Thoracic aorta (tissue), 2 donors: ENCODE measurements around the gene SLC1A6. TPM values are rescaled to one million over a fixed set of nuclear protein-coding genes. Genes with fewer than 3 reads are reported as not detected.

Experiments
- ATAC-seq: fragments of 150-250 bp; one replicate; pipeline ENCODE4 v1.8.0; 2017; ENCODE audit warnings: low read depth; ENCODE audit not compliant: insufficient number of reproducible peaks, low FRiP score
- DNase-seq: peaks from one replicate; pipeline ENCODE4 v3.0.0-alpha.2; 2020; ENCODE audit warnings: low spot score
- H3K27ac ChIP-seq, 2 donors: fragments of 200-600 bp; sonication (generic); 1 replicate in 1 of 2; 2 replicates in 1 of 2; pipeline ENCODE4 v1.5.1; 2016; ENCODE audit warnings: mild to moderate bottlenecking in 2 of 2, moderate library complexity in 2 of 2
- H3K27me3 ChIP-seq: fragments of 200-600 bp; sonication (generic); replicated peaks from 2 replicates; pipeline ENCODE4 v1.6.0; 2016; ENCODE audit warnings: mild to moderate bottlenecking; ENCODE audit not compliant: insufficient read depth
- H3K36me3 ChIP-seq: fragments of 200-600 bp; sonication (generic); one replicate; pipeline ENCODE4 v1.5.1; 2016
- H3K4me1 ChIP-seq, 2 donors: fragments of 200-600 bp; sonication (generic); 1 replicate in 1 of 2; 2 replicates in 1 of 2; pipeline versions ENCODE4 v1.5.1 to v1.6.0; 2016; ENCODE audit warnings: low read depth in 2 of 2, mild to moderate bottlenecking in 1 of 2; ENCODE audit not compliant: control insufficient read depth in 1 of 2
- H3K4me3 ChIP-seq: fragments of 200-600 bp; sonication (generic); 2 replicates; pipeline ENCODE4 v1.5.1; 2016; ENCODE audit warnings: mild to moderate bottlenecking
- H3K9me3 ChIP-seq: fragments of 200-600 bp; sonication (generic); 2 replicates; pipeline ENCODE4 v1.5.1; 2016
- total RNA-seq, 2 donors: library from RNA; depleted of rRNA; stranded (reverse); fragments of >200 nt; gene quantifications; one replicate each; pipeline versions ENCODE4 v1.1.0 to v1.2.3, GENCODE V29; 2016
- TF ChIP-seq, protein P1 (sequence below): fragments of 200-600 bp; sonication (generic); IDR thresholded peaks from one replicate; pipeline ENCODE4 v1.5.1; 2019; ENCODE audit warnings: antibody characterized with exemption

The SLC1A6 gene
- total RNA-seq, 2 donors from 2014 or later: not detected

DNA sequence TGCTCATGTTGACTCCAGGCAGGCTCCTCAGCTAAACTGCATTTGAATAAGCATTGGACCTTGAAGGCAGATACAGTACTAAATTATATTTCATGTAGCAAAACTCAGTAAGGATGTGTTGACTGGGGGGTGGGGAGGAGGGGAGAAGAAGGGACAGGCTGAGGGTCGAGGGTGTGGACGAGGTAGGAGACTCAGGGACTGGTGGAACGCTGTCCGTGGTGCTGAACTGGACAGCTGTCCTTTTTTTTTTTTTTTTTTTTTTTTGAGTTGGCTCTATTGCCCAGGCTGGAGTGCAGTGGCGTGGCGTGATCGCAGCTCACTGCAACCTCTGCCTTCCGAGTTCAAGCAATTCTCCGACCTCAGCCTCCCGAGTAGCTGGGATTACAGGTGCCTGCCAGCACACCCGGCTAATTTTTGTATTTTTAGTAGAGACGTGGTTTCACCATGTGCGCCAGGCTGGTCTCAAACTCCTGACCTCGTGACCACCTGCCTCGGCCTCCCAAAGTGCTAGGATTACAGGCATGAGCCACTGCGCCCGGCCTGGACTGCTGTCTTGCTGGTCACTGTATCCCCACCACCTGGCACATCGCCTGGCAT, 36.4 kb upstream of the SLC1A6 start:
- Histone ChIP-seq H3K36me3 (no peaks in the 10 kb centered on the region), H3K27me3 (no peaks in the 10 kb centered on the region), H3K4me1 (no peaks in the 10 kb centered on the region), H3K27ac (no peak overlapping the region), H3K9me3 (no peaks in the 10 kb centered on the region), H3K4me3 (no peak overlapping the region)
- DNase-seq: no peak
- ATAC-seq: no peak
- TF ChIP-seq, protein P1, sequence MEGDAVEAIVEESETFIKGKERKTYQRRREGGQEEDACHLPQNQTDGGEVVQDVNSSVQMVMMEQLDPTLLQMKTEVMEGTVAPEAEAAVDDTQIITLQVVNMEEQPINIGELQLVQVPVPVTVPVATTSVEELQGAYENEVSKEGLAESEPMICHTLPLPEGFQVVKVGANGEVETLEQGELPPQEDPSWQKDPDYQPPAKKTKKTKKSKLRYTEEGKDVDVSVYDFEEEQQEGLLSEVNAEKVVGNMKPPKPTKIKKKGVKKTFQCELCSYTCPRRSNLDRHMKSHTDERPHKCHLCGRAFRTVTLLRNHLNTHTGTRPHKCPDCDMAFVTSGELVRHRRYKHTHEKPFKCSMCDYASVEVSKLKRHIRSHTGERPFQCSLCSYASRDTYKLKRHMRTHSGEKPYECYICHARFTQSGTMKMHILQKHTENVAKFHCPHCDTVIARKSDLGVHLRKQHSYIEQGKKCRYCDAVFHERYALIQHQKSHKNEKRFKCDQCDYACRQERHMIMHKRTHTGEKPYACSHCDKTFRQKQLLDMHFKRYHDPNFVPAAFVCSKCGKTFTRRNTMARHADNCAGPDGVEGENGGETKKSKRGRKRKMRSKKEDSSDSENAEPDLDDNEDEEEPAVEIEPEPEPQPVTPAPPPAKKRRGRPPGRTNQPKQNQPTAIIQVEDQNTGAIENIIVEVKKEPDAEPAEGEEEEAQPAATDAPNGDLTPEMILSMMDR: no peak

DNA sequence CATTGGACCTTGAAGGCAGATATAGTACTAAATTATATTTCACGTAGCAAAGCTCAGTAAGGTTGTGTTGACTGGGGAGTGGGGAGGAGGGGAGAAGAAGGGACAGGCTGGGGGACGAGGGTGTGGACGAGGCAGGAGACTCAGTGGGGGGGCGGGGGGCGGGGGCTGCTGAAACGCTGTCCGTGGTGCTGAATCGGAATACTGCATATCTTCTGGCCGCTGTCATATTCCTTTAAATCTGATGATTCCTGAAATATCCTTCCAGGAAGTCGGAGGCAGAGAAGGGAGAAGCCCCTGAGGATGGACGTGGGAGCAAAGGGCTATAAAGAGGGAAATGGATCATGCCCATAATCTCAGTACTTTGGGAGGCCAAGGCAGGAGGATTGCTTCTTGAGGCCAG, 34.9 kb upstream of the SLC1A6 start:
- no peak for DNase-seq
- H3K27ac ChIP-seq: no peak overlapping the region
- H3K9me3 ChIP-seq: no peaks in the 10 kb centered on the region
- TF ChIP-seq, protein P1: no peak
- H3K4me3 ChIP-seq: no peak overlapping the region
- no peaks in the 10 kb centered on the region for H3K36me3 ChIP-seq
- no peaks in the 10 kb centered on the region for H3K4me1 ChIP-seq
- no peaks in the 10 kb centered on the region for H3K27me3 ChIP-seq
- ATAC-seq: no peak

DNA sequence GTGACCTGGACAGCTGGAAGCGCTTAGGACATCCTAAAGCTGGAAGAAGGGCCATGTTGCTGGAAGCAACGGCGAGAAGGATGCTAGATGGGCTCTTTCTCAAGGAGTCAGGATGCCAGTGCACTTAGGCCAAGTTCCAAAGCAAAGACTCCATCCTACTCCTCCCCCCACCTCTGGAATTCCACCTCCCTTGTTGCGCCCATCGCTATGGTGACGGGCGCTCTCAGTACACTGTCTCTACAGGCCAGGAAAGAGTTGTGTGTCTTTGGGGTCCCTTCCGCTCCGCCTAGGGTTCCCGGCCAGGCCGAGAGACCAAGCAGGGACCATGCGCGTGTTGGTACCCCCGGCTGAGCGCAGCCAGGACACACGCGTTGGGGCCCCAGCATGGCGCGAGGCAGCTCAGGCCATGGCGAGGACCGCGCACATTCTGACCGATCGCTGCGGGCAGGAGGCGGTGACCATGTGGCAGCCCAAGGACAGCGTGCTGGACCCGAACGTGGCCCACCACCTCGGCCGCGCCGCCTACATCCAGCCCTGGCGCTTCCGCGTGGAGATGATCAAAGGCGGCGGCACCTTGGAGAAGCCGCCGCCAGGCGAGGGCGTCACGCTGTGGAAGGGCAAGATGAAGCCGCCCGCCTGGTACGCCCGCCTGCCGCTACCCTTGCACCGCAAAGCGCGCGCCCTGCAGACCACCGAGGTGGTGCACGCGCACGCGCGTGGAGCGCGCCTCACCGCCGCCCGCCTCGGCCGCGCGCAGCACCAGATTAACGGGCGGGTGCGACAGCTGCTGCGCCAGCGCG, 31.0 kb upstream of the SLC1A6 start:
- no peak overlapping the region for H3K4me3 ChIP-seq
- no peaks in the 10 kb centered on the region for H3K4me1 ChIP-seq
- no peak for DNase-seq
- H3K27ac ChIP-seq: no peak overlapping the region
- TF ChIP-seq, protein P1: no peak
- H3K27me3 ChIP-seq: no peaks in the 10 kb centered on the region
- H3K9me3 ChIP-seq: no peaks in the 10 kb centered on the region
- ATAC-seq: no peak
- H3K36me3 ChIP-seq: no peaks in the 10 kb centered on the region

DNA sequence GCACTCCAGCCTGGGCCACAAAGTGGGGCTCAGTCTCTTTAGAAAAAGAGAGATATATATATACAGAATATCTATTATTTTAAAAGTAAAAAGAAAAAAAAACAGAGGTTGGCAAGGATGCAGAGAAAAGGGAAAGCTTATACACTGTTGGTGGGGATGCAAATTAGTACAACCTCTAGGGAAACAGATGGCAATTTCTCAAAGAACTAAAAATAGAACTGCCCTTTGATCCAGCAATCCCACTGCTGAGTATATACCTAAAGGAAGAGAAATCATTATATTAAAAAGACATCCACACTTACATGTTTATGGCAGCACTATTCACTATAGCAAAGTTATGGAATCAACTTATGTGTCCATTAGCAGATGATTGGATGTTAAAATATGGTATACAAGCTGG, 28.6 kb upstream of the SLC1A6 start:
- ATAC-seq (no peak), DNase-seq (no peak)
- Histone ChIP-seq H3K4me3 (no peak overlapping the region), H3K4me1 (no peaks in the 10 kb centered on the region), H3K9me3 (no peaks in the 10 kb centered on the region), H3K27ac (no peak overlapping the region), H3K27me3 (no peaks in the 10 kb centered on the region), H3K36me3 (no peaks in the 10 kb centered on the region)
- TF ChIP-seq, protein P1: no peak

DNA sequence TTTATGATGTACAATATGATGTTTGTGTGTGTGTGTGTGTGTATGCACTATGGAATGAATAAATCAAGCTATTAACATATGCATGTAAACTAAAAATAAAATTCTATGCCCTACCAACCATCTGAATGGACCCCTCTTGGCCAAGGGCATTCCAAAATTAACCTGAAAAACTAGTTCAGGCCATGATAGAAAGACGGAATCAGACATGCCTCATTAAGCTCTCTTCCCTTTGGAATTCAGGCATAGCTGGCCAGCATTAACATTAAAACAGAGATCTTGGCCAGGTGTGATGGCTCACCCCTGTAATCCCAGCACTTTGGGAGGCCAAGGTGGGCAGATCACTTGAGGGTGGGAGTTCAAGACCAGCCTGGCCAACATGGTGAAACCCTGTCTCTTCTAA, 18.3 kb upstream of the SLC1A6 start:
- no peak overlapping the region for H3K27ac ChIP-seq
- DNase-seq (no peak), ATAC-seq (no peak)
- H3K4me3 ChIP-seq: no peak overlapping the region
- H3K9me3 ChIP-seq: no peaks in the 10 kb centered on the region
- no peaks in the 10 kb centered on the region for H3K4me1 ChIP-seq
- H3K36me3 ChIP-seq: no peaks in the 10 kb centered on the region
- H3K27me3 ChIP-seq: no peaks in the 10 kb centered on the region
- TF ChIP-seq, protein P1: no peak
